GM19468 (cell line): Measurements from ENCODE around the gene GNG3.
"Not testable (repeated sequence)": the region's sequence is repeated elsewhere in the genome, so short reads cannot be mapped to it uniquely, and the experiment has no call there.

Experiments
- ATAC-seq: cut with Tn5 transposase; IDR thresholded peaks from one replicate; pipeline ENCODE4 v1.9.1; 2021; ENCODE audit warnings: mild to moderate bottlenecking, moderate library complexity, moderate number of reproducible peaks; ENCODE audit not compliant: unreplicated experiment; ENCODE audit errors: extremely low read depth

Gene GNG3

GRCh38 chr11:62687508-62688396, 19.7 kb upstream of the GNG3 start:
- ATAC-seq = no peak

DNA sequence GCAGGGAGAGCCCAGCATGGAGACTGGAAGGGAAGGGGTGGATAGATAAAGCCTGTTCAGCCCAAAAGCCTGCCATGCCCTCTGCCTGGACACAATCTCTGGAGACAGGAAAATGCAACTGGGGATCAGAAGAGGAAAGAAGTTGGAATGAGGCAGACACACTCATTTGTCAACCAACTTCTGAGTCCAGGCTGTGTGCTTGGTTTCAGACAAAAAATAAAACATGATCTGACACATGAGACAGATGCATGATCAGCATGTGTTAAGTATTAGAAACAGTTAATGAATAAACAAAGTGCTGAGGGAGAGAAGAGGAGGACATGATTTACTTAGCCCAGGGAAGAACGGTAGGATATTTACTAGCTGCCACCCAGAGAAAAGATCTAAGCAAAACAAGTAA, 19.0 kb upstream of the GNG3 start:
- no peak for ATAC-seq

DNA sequence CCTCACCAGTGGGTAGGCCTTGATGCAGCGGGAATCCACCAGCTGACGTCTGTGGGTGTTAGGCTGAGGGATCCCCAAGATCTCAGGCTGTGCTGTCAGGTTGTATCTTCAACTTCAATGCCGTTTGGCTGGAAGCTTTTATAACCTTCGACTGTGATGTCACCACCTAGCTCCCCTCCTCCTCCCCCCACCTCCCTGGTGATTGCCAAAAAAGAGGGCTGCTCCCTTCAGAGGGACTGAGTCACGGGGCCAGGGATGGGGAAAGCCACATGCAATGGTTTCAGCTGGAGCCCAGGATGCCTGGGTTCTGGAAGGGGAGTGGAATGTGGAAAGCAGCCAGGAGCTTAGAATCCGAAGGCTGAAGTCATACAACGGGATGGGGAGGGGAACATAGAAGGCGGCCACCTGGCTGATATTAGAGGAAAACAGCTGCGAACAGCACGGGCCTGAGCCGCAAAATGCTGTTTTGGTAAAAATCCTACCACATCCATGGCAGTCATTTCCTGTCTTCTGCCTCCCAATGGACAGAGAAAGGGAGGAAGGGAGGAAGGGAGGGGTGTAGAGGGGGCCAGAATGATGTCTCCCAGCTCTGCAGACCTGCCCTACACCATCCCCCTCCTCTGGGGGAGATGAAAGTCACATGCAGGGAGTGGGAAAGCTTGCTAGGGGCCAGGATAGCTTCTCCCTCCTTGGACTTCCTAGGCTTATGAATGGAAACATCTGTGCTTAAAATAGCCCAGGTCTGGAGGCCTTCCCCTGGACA, 17.9 kb upstream of the GNG3 start, which contains the start of gene LRRN4CL:
Gene LRRN4CL (minus strand): TSS at position 110 of the 763 bp plus-strand sequence. CDS start 1,022 bp downstream, outside the sequence.
- no peak for ATAC-seq

GRCh38 chr11:62693624-62694023, 13.9 kb upstream of the GNG3 start:
- ATAC-seq = not testable (repeated sequence)

DNA sequence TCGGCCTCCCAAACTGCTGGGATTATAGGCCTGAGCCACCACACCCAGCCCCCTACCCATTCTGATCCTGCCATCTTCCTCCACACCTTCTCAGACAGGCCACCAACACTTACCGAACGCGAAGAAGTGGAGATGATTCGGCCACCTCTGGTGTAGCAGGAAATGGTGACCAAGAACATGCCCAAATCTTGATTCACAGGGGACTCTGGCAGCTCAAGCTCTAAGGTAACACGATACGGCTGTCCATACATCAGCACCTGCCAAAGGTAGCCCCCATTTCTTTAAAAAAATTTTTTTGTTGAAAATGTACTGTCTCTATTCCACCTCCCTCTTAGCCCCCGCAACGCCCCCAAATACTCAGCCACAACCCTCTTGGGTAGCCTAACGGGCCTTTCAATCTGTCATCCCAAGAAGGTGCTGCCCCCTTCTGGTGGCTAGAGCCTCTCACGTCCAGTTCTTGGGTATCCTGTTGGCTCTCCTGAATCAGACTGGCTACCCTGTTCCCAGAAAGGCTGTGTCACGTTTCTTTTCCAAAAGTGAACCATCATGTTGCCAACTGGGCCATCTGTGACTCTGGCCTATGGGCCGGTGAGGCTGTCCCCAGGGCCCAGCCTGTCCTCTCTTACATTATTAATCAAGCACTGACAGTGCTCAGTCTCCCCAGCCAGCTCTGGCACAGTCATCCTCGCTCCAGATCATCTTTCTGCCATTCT, 12.9 kb upstream of the GNG3 start:
- no peak for ATAC-seq

GRCh38 chr11:62702246-62702645, 5.2 kb upstream of the GNG3 start:
- ATAC-seq = no peak

DNA sequence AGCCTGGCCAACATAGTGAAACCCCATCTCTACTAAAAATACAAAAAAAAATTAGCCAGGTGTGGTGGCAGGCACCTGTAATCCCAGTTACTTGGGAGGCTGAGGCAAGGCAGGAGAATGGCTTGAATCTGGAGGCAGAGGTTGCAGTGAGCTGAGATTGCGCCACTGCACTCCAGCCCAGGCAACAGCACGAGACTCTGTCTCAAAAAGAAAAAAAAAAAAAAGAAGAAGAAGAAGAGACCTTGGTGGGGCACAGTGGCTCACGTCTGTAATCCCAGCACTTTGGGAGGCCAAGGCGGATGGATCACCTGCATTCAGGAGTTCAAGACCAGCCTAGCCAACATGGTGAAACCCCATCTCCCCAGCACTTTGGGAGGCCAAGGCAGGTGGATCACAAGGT, 3.6 kb upstream of the GNG3 start:
- not testable (repeated sequence) for ATAC-seq

GRCh38 chr11:62705413-62705812, 2.1 kb upstream of the GNG3 start:
- ATAC-seq = no peak

GRCh38 chr11:62705880-62706849, 1.3 kb upstream of the GNG3 start:
- ATAC-seq = no peak

DNA sequence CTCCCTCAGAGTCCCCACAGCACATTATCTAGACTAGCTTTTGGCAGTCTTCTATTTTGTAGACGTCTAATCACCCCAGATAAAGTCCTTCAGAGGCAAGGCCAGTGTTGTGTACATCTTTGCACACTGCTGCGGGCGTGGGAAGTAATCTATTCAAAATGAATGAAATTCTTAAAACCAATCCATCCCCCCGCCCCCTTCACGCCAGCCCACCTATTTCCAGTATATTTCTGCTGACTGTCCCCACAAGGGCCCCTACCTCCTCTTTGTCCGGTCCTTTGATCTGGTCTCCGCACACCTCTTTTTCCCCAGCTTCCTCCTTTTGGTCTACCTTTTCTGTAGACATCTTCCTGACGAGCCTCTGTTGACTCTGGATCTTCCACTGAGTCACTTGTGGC, 627 bp upstream of the GNG3 start:
- no peak for ATAC-seq

GRCh38 chr11:62708392-62708791, 916 bp downstream of the GNG3 start:
- ATAC-seq = no peak

GRCh38 chr11:62708793-62709192, 1.3 kb downstream of the GNG3 start:
- ATAC-seq = no peak

DNA sequence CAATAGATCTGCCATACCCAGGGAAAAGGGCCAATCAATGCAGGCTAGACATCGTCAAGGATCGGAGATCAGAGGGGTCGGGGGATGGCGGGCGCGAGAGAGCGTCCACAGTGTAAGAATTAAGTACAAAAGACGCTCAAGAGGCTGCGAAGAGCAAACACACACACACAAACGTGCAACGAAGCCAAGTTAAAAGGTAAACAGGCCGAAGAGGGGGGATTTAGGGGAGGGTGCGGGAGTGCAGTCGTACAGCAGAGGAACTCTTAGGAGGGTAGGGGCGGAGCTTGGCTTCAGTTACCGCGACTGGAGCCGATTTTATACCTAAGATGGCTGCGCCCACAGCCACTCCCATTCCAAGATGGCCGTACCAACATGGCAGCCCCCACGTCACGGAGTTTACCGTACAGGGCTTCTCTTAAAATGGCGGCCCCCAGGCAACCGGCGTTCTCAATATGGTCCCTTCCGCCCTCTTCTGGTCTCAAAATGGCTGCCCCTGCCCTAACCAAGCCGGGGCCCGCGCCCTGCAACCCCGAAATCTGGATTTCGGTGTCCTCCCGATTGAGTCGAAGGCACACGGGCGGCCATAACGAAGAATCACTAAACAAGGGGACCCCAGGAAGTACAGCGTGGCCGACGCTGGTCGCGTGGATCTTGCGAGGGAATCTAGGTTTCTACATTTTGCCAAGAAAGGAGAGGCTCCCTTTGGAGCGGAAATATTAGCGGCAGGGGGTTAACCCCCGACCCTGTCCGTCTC, 1.9 kb downstream of the GNG3 start:
- no peak for ATAC-seq

DNA sequence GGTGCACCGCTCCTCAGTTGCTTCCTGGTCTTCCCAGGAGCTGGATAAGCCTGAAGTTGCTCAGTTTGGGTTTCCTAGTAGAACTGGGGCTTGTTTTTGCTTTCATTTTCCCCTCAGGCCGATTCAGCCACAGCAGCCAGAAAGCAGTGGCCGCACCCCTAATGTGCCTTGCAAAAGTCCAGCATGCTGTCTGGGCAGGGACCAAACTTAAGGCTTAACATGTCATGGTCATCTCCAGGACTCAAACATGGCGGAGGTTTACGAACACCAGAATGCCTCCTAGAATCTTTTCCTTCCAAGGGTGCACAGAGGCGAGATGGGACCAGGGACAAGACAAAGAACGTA, 2.5 kb downstream of the GNG3 start:
- ATAC-seq = no peak

DNA sequence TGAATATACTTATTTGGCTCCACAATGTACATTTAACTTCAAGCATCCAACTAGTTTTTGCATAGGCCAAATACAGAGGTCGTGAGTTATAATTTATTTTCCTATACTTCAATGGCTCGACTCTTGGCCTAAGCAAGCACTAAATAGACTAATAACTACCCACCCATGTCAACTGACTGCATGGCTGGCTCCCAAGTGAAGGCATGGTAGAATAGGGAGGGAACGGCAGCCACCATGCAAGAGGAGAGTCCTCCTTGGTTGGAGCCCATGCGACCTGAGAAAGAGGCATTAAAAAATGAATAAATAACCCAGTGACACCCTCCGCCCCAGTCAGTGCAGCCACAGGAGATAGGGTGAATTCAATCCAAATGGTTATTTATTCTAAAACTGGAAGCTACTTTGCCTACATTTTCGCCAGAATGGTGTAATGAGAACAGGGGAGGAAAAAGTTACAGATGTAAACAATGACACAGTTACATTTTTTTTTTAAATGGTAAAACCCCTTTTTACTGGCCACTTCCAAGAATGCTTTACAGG, 4.9 kb downstream of the GNG3 start:
- no peak for ATAC-seq

DNA sequence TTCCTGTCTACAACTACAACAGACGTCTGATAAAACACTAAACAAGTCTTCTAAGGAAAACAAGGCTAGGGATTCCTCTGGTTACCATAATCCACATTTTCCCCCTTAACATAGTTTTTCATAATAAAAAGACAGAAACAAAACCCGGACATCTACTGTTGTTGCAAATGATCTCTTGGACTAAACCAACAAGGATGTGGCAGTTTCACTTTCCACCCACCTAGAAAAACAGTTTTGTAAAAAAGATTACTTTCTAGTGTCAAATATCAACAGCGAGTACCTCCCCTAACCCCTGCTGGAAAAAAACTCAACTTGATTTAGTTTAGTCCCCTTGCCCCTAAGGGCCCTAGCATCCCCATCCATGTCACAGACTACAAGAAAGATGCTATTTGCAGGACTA, 5.4 kb downstream of the GNG3 start:
- no peak for ATAC-seq

GRCh38 chr11:62713343-62713742, 5.9 kb downstream of the GNG3 start:
- ATAC-seq = no peak
